PC-3 (cell line): Measurements from ENCODE around the gene C1orf21. TPM values are rescaled to one million over a fixed set of nuclear protein-coding genes. Genes with fewer than 3 reads are reported as not detected.
"Not testable (repeated sequence)": the region's sequence is repeated elsewhere in the genome, so short reads cannot be mapped to it uniquely, and the experiment has no call there.

ENCODE experiments used
- ATAC-seq: fragments of 200-7000 bp; cut with Tn5 transposase; 2 replicates; pipeline ENCODE4 v1.9.1; 2020; ENCODE audit warnings: mild to moderate bottlenecking, moderate library complexity
- BruUV-seq: library from RNA; stranded (reverse); fragments of 400-500 nt; replicated peaks from 2 replicates; lab custom pipeline; 2021; lab: Mats Ljungman, UMichigan
- CTCF ChIA-PET: fragments of 300-600 bp; sonication (Branson Sonifier 250); formaldehyde crosslinking; loops from one replicate; lab custom pipeline; 2022; ENCODE audit warnings: antibody characterized with exemption; lab: Charles Lee
- POLR2A ChIA-PET: fragments of 300-600 bp; sonication (Branson Sonifier 250); formaldehyde crosslinking; loops from one replicate; lab custom pipeline; 2022; ENCODE audit warnings: antibody characterized with exemption; ENCODE audit not compliant: unreplicated experiment; lab: Charles Lee
- DNase-seq: peaks from one replicate; pipeline ENCODE4 v3.0.0-alpha.2; 2015
- H2AFZ ChIP-seq: fragments of 300-600 bp; sonication (generic); 2 replicates; pipeline ENCODE4 v1.6.0; 2016; ENCODE audit warnings: antibody characterized with exemption, low read length
- H3F3A ChIP-seq: fragments of 300-600 bp; sonication (generic); one replicate; pipeline ENCODE4 v1.6.0; 2017; ENCODE audit warnings: antibody characterized with exemption, low read length, control low read depth, mild to moderate bottlenecking; ENCODE audit not compliant: unreplicated experiment
- H3K27ac ChIP-seq: fragments of 300-600 bp; sonication (generic); 2 replicates; pipeline ENCODE4 v1.5.1; 2016; ENCODE audit warnings: mild to moderate bottlenecking, low read length
- H3K27me3 ChIP-seq: fragments of 300-600 bp; sonication (generic); 2 replicates; pipeline ENCODE4 v1.6.1; 2016; ENCODE audit warnings: low read length, mixed read lengths
- H3K36me3 ChIP-seq: fragments of 300-600 bp; sonication (generic); 2 replicates; pipeline ENCODE4 v1.6.1; 2016; ENCODE audit warnings: low read depth, mixed run types, low read length, mixed read lengths
- H3K4me1 ChIP-seq: fragments of 300-600 bp; sonication (generic); 2 replicates; pipeline ENCODE4 v1.5.1; 2016; ENCODE audit warnings: low read length; ENCODE audit not compliant: insufficient read depth
- H3K4me2 ChIP-seq: fragments of 300-600 bp; sonication (generic); 2 replicates; pipeline ENCODE4 v1.6.0; 2016; ENCODE audit warnings: low read length
- H3K4me3 ChIP-seq: fragments of 300-600 bp; sonication (generic); 2 replicates; pipeline ENCODE4 v1.5.1; 2016; ENCODE audit warnings: mild to moderate bottlenecking, low read length, mixed read lengths
- H3K79me2 ChIP-seq: fragments of 300-600 bp; sonication (generic); 2 replicates; pipeline ENCODE4 v1.6.1; 2017; ENCODE audit warnings: low read length, mixed read lengths
- H3K9ac ChIP-seq: fragments of 300-600 bp; sonication (generic); 2 replicates; pipeline ENCODE4 v1.6.0; 2016; ENCODE audit warnings: mild to moderate bottlenecking, low read length
- H3K9me2 ChIP-seq: fragments of 300-600 bp; sonication (generic); replicated peaks from 2 replicates; pipeline ENCODE4 v1.6.1; 2016; ENCODE audit warnings: mixed run types, low read length, mixed read lengths
- H3K9me3 ChIP-seq: fragments of 300-600 bp; sonication (generic); 2 replicates; pipeline ENCODE4 v1.6.1; 2016; ENCODE audit warnings: low read length, mixed read lengths
- H4K20me1 ChIP-seq: fragments of 300-600 bp; sonication (generic); 2 replicates; pipeline ENCODE4 v1.6.1; 2016; ENCODE audit warnings: low read length, mixed read lengths
- EZH2 ChIP-seq: fragments of 300-600 bp; sonication (generic); IDR thresholded peaks from one replicate; pipeline ENCODE4 v1.6.1; 2017; ENCODE audit warnings: antibody characterized with exemption, mild to moderate bottlenecking, low read length; ENCODE audit not compliant: unreplicated experiment
- EZH2phosphoT487 ChIP-seq: fragments of 300-600 bp; sonication (generic); IDR thresholded peaks from 2 replicates; pipeline ENCODE4 v1.6.1; 2018; ENCODE audit warnings: mild to moderate bottlenecking, antibody characterized with exemption, low read length, borderline replicate concordance
- intact Hi-C: fragments of 100-400 bp; cut with micrococcal nuclease; formaldehyde crosslinking; loops from 2 replicates; pipeline ENCODE4 v1.9.0; 2023
- total RNA-seq: library from RNA; depleted of rRNA; stranded (reverse); fragments of >200 nt; gene quantifications from 2 replicates; pipeline ENCODE4 v1.2.3, GENCODE V29; 2014
- TF ChIP-seq, protein P1 (sequence below): fragments of 300-600 bp; sonication (generic); conservative IDR thresholded peaks from 2 replicates; pipeline ENCODE4 v1.5.1; 2017; ENCODE audit warnings: antibody characterized with exemption, low read depth, mild to moderate bottlenecking, low read length

C1orf21 gene
- total RNA-seq, 1 experiment from 2014 or later = 1.3 TPM

DNA sequence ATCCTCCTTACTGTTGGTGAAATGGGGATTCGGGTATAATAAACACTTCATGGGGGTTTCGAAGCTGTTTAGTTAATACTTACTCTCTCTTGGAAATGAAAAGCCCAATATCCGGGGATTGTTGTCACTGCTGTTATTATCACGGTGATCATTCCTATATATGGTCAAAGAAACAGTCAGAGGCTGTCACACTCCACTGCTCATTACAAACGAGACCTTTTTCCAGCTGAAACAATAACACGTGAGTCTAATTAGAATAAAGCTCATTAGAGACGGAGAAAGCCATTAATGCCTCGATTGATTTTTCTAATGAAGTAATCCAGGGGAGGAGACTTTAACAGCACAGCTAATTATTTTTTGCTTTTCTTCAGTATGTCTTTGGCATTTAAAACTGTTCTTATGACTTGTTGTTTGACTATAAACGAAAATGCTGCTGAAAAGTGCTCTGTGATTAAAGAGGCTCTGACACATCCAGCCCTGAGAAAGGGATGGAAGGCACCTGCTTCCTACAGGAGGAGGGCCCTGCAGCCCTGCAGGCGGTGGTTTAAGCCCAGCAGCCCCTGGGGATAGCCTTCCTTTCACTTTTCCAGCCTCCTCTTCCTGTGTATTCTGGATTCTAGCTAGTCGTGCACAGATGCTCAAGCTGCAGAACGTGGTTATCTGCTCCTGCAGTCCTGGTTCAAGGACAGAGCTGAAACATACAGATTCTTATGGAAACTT, 224.2 kb downstream of the C1orf21 start:
- H2AFZ ChIP-seq = no peak overlapping the region
- no peaks in the 10 kb centered on the region for H4K20me1 ChIP-seq
- peaks cover 2% of the 10 kb centered on the region; the same call in 1 of the 2 replicates for H3K4me1 ChIP-seq
- no peaks in the 10 kb centered on the region for H3K9me3 ChIP-seq
- H3K9ac ChIP-seq = no peak overlapping the region
- H3K27ac ChIP-seq = no peak overlapping the region
- no peaks in the 10 kb centered on the region for H3K79me2 ChIP-seq
- no peaks in the 10 kb centered on the region for H3F3A ChIP-seq
- H3K9me2 ChIP-seq = no peaks in the 10 kb centered on the region
- H3K4me3 ChIP-seq = no peak overlapping the region
- POLR2A ChIA-PET = no interaction called here
- CTCF ChIA-PET = no interaction called here
- H3K36me3 ChIP-seq = no peaks in the 10 kb centered on the region
- no peaks in the 10 kb centered on the region for H3K27me3 ChIP-seq
- TF ChIP-seq EZH2phosphoT487 (no peak), EZH2 (no peak)
- TF ChIP-seq, protein P1, sequence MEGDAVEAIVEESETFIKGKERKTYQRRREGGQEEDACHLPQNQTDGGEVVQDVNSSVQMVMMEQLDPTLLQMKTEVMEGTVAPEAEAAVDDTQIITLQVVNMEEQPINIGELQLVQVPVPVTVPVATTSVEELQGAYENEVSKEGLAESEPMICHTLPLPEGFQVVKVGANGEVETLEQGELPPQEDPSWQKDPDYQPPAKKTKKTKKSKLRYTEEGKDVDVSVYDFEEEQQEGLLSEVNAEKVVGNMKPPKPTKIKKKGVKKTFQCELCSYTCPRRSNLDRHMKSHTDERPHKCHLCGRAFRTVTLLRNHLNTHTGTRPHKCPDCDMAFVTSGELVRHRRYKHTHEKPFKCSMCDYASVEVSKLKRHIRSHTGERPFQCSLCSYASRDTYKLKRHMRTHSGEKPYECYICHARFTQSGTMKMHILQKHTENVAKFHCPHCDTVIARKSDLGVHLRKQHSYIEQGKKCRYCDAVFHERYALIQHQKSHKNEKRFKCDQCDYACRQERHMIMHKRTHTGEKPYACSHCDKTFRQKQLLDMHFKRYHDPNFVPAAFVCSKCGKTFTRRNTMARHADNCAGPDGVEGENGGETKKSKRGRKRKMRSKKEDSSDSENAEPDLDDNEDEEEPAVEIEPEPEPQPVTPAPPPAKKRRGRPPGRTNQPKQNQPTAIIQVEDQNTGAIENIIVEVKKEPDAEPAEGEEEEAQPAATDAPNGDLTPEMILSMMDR = no peak
- H3K4me2 ChIP-seq = no peak overlapping the region
- no TSS peak for BruUV-seq
- intact Hi-C loops = no loop called here
- no peak for DNase-seq
- ATAC-seq = no peak

DNA sequence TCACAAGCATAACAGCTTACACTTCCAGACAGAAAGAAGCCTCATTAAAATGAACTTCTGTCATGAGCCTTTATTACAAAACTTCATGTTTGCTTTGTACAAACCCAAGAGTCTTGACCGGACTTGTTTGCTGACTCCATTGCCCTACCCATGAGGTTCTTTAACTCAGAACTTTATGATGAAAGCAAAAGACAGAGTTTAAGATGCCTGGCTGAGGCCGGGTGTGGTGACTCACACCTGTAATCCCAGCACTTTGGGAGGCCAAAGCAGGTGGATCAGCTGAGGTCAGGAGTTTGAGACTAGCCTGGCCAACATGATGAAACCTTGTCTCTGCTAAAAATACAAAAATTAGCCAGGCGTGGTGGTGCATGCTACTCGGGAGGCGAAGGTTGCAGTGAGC, 225.4 kb downstream of the C1orf21 start:
- H2AFZ ChIP-seq, H3K27me3 ChIP-seq, CTCF ChIA-PET, H3K4me1 ChIP-seq, H3K4me2 ChIP-seq, H4K20me1 ChIP-seq, DNase-seq, ATAC-seq, H3K79me2 ChIP-seq, H3K36me3 ChIP-seq, H3K9me2 ChIP-seq, H3K4me3 ChIP-seq, BruUV-seq, H3K9me3 ChIP-seq, intact Hi-C loops, H3F3A ChIP-seq, H3K27ac ChIP-seq, H3K9ac ChIP-seq: not testable (repeated sequence)
- POLR2A ChIA-PET = interaction anchor here (0.7 kb wide), 1 partner anchor 10 kb away, joined by 5 read pairs; no protein-coding TSS in a partner anchor

DNA sequence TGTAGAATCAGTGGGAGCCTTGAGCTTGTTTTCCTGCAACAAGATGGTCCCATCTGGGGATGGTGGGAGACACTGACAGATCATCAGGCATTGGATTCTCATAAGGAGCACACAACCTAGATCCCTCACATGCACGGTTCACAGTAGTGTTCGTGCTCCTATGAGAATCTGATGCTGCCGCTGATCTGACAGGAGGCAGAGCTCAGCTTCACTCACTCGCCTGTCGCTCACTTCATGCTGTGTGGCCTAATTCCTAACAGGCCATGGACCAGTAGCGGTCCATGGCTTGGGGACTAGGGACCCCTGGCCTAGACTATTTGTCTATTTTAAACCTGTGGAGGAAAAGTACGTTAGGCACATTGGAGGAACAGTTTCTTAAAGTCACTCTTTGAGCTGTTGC, 227.8 kb downstream of the C1orf21 start:
- H3K9me3 ChIP-seq = no peaks in the 10 kb centered on the region
- no peaks in the 10 kb centered on the region for H3K4me1 ChIP-seq
- no peaks in the 10 kb centered on the region for H3F3A ChIP-seq
- no peaks in the 10 kb centered on the region for H3K9me2 ChIP-seq
- DNase-seq (no peak), ATAC-seq (no peak)
- H3K79me2 ChIP-seq = no peaks in the 10 kb centered on the region
- no TSS peak for BruUV-seq
- no peaks in the 10 kb centered on the region for H4K20me1 ChIP-seq
- TF ChIP-seq EZH2 = no peak
- TF ChIP-seq, protein P1 = no peak
- TF ChIP-seq EZH2phosphoT487 = no peak
- ChIA-PET CTCF (no interaction called here), POLR2A (no interaction called here)
- H3K36me3 ChIP-seq = no peaks in the 10 kb centered on the region
- intact Hi-C loops = no loop called here
- no peaks in the 10 kb centered on the region for H3K27me3 ChIP-seq
- no peak overlapping the region for H3K27ac ChIP-seq
- no peak overlapping the region for H2AFZ ChIP-seq
- H3K4me3 ChIP-seq = no peak overlapping the region
- H3K9ac ChIP-seq = no peak overlapping the region
- H3K4me2 ChIP-seq = no peak overlapping the region
